Measurements from ENCODE around the gene GALNT4.
A peak's percentile ranks its signal among the peaks of the same experiment; 100 is the strongest.

DNA sequence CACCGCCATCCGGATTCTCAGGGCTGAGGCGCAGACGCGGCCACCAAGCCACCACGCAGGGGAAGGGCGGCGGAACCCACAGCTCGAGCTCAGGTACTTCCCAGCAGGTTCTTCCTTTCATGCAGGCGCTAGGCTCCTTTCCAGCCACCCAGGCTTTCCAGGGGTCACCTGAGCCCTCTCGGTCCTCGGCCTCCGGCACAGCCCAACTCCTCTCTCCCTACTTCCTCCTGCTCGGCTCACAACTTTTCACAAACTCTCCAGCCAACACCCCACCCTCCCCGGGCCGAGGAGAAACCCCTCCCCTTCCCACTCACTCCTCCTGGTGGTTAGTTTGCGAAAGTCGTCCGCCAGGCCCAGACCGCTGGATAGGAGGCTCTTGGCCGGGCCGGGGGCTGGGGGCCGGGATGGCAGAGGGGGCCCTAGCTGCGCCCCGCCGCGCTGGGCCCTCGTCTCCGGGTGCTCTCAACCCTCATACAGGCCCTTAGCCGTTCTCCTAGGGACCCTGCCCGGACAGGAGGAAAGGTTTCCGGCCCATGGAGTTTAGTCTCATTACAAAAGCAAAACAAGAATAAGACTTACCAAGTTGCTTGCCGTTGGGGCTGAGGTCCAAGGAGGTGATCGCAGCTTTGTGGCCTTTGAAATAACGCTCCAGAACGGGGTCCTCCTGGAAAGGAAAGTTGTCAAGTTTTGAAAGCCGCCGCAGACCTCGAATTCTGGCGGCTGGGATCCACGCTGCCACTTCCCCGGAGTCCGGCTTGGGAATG lies at the start of gene GALNT4:
- TF ChIP-seq, protein P1, sequence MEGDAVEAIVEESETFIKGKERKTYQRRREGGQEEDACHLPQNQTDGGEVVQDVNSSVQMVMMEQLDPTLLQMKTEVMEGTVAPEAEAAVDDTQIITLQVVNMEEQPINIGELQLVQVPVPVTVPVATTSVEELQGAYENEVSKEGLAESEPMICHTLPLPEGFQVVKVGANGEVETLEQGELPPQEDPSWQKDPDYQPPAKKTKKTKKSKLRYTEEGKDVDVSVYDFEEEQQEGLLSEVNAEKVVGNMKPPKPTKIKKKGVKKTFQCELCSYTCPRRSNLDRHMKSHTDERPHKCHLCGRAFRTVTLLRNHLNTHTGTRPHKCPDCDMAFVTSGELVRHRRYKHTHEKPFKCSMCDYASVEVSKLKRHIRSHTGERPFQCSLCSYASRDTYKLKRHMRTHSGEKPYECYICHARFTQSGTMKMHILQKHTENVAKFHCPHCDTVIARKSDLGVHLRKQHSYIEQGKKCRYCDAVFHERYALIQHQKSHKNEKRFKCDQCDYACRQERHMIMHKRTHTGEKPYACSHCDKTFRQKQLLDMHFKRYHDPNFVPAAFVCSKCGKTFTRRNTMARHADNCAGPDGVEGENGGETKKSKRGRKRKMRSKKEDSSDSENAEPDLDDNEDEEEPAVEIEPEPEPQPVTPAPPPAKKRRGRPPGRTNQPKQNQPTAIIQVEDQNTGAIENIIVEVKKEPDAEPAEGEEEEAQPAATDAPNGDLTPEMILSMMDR (IDR thresholded peaks at IDR 0.05): peak; percentile 71
- no peak for TF ChIP-seq EZH2phosphoT487 (IDR thresholded peaks at IDR 0.05)
